HG02852 (cell line): Measurements from ENCODE around the gene AHNAK2.

Source experiments
- ATAC-seq: cut with Tn5 transposase; IDR thresholded peaks from one replicate; pipeline ENCODE4 v1.9.1; 2021; ENCODE audit warnings: mild to moderate bottlenecking, moderate library complexity; ENCODE audit not compliant: unreplicated experiment

Gene AHNAK2

DNA sequence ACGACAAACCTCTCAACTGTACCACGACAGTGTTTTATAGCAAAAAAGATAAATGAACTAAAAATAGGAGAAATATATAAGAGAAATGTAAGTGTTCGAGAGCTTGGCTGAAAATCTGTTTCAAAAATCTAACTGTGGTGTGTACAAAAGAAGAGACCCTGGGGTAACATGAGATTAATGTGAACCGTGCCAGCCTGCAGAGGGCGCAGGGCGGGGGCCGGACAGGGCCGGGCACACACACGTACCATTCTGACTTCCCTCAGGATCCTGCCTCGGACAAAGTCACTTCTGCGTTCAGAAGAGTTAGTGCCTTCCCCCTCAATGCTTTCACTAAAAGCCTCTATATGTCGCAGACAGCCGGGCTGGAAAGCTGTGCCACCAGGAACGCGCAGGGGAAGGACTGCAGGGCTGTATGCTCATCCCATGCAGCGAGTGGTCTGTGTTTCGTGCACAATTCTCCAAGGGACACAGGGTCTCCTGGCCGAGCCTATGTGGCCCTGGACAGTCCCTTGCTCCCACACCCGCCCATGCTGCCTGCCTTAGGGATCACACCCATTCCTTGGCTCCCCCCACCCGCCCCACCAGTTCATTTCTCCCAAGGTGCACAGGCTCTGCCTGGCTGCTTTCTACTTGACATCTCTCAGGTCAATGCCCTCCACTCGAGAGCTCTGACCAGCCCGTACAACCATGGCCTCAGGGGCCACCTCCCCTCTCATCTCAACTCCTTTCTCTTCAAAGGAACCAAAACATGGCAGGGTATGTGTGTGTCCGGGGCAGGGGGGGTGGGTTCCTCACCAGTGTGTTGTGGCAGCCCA lies 34.2 kb upstream of the AHNAK2 start:
- no peak for ATAC-seq

DNA sequence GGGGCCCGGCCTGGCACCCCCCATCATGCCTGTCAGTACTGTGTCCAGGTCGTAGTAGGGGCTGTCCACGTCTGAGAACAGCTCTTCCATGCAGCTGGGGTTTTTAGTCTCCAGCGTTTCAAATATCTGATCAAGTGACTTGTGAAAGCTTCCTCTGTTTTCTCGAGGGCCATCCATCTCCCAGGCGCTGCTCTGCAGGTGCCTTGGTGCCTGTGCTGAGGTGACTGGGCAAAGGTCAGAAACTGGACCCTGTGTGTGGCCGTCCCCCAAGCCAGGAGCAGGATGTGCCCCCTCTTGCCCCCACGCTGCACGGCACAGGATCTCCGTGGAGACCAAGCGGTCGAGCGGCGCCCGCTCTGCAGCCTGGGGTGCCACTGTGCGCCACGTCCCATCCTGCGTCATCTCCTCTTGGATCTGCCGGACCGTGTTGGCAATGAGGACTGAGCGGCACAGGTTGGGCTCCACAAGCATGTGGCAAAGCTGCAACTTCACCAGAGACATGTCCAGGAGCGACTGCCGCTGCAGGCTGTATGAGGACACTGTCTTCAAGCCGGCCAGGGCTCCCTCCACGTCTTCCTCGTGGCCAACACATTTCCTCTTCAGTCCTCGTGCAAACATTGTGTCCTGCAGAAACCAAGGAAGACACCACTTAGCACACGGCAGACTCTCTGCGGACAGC lies 33.3 kb upstream of the AHNAK2 start:
- no peak for ATAC-seq

DNA sequence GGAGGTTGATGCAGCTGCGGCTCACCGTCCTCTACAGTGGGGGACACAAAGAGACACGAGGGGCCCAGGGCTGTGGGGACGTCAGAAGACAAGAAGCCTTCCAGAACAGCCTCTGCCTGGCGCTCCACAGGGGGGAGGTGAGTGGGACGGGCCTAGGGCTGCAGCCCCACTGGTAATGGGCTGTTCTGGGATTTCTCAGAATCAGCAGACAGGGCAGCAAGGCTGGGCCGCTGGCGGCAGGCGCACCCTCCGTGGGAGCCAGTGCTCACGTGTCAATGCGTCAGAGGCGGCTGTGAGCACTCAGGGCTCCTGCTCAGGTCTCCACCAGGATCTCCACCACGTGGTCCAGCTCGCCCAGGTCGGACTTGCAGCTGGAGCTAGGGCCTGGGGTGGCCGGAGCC lies 32.7 kb upstream of the AHNAK2 start:
- no peak for ATAC-seq

DNA sequence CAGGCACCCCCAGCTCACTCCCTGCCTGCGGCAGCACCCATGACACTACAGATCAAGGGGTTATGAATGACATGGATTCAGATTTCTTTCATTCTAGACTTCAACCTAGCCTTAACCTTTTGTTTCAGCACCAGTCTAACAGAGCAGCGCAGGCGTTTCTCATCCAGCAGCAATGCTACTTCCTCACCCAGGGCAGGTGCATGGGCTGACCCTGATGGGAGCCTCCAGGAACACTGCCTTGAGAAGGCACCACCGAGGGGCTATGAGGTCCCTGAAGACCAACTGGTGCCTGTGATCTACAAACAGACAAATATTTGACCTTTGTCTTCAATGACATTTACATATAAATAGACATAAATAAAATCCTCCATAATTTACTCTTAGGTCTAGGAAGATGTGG lies 31.9 kb upstream of the AHNAK2 start:
- ATAC-seq, result no peak

DNA sequence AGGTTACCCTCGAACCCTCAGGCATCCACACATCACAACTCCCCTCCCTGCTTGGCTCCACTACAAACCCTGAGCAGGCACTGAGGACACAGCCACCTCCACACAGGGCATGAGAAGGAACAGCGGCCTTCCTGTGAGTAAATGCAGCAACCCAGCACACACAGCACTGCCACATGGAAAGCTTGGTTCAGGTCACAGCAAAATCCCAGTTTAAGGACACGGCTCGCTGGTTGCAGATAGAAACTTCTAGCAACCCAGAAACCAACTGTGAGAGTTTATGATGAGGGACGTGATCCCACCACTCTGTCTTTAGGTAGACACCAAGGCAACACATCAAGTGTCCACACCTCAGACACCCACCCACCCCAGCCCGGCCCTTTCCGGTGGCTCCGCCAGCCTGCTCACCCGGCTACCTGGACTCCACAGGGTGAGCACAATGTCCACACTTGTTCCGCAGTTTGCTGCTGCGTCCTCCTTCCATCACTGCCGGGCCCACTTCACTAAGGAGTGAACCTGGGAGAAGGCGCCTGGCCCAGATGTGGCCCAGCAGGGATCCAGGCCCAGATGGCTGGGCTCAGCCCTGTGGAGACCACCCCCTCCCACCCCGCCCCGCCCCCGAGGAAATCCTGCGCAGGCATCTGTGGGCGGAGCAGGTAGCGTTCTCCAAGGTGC lies 29.6 kb upstream of the AHNAK2 start:
- no peak for ATAC-seq

DNA sequence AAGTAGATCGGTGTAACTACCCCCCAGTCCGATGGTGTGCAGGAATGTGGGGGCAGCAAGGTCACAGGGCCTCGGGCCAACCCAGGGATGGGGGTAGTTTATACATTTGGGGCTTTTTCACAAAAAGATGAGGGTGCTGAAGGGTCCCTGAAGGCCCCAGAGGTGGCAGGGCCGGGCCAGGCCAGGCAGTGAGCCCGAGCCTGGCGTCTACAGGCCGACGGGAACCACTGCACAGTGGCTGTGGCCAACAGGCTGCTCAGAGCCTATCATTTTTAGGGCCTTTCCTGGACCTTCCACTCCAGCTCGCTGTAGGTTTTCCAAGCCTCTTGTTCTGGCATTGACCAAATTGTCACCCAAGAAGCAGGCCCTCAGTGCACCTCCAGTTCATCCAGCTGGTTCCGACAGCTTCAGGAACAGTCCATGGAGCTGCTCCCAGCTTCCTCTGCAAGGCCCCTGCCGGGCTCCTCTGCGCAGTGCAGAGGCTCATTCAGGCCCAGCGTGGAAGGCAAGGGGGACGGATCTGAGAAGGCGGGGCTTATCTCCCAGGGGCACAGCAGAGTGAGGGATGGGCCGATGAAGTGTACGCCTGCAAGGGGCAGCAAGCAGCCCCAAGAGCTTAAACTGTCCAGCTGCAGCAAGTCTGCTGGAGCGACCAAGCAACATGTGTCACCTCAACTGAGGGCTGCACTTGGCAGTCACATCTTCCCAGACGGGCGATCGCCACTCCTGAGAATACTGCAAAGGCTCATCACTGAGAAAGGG lies 28.8 kb upstream of the AHNAK2 start:
- no peak for ATAC-seq

DNA sequence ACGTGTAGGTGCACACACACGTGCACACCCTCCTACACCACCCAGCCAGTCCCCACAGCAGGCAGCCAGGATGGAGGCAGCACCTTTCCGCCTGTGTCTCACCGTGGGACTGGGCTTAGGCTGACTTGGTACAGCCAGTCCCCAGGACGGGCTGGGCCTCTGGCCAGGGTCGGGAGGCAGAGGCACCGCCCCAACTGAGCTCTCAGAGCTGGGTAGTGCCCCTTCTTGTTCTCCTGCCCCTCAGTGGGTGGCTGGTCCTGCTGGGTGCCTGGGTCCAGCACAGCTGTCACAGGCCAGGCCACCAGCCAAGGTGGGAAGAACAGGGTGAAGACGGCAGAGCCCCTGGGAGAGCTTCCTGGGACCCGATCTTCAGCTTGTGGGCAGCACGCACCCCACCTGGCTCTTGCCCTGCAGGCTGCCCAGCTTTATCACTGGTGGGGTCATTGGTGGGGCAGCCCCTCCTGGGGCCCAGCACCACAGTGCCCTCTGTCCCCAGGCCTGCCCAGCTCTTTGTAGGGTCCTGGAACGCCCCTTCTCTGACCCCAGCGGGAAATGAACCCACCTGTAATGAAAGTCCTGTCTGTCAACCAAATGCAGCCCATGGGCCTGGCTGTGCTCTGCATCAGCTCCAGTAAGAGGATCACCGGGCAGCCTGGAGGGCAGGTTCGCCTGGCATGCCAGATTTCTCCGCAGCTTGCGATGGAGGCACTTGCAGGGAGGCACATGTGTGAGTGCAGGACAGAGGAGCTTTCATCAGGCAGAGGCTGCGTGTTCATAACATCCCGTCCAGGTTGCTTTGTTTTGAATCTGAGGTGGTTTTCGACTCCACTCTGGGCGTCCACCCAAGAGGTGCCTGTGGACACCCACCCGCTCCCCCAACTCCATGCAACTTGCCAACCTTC lies 28.0 kb upstream of the AHNAK2 start:
- ATAC-seq, result no peak

DNA sequence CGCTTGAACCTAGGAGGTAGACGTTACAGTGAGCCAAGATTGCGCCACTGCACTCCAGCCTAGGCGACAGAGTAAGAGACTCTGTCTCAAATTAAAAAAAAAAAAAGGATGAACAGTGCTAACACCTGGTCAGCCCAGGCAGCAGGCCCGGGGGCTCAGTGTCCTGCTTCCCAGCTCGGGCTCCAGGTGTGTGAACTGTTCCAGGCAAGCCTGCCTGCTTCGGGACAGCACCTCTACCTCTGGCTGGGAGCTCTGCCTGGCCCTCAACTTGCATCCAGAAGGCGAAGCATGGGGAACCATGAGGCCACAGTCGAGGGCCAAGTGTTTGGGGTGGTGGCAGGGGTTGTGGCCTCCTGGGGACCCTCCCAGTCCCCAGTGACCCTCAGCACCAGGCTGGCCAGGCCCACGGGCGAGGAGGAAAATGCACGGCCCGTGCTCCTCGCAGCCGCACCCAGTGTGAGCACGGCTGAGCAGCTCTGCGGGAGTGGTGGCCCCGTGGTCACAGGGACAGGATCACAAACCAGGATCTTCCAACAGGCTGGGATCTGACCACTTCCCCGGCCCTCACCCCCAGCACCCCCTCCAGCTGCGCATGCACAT lies 27.3 kb upstream of the AHNAK2 start:
- ATAC-seq, result no peak

DNA sequence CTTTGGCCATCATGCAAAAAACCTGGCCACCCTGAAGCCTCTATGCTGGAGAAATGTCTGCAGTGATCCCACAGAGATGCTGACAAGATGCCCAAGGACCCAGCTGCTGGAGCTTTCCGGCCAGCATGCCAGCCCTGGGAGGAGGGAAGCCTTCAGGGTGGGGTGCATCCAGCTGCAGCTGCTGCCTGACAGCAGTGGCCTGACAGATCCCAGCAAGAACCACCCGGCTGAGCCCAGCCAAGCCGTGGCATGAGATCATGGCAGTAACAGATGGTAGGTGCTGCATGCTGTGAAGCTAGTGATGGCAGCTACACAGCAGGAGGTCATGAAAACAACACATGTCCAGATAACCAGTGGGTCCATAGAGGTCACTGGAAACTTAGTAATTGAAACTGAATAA lies 21.2 kb upstream of the AHNAK2 start:
- ATAC-seq, result no peak

DNA sequence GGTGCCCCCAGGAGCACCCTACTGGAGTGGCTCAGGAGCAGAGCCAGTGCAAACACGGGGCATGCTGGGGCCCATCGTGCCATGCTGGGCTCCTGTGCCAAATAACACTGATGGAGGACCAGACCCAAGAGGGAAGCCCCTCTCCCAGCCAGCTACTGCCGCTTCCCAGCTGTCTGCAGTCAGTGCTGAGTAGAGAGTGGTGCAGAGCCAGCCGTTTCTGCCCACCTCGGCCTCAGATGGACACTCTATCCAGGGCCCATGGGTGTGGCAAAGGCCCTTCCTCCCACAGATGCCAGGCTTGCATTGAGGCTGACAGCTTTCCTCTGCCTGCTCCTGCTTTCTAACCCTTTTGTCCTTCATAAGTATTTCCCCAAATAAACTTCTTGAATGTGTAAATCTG lies 20.6 kb upstream of the AHNAK2 start:
- no peak for ATAC-seq

DNA sequence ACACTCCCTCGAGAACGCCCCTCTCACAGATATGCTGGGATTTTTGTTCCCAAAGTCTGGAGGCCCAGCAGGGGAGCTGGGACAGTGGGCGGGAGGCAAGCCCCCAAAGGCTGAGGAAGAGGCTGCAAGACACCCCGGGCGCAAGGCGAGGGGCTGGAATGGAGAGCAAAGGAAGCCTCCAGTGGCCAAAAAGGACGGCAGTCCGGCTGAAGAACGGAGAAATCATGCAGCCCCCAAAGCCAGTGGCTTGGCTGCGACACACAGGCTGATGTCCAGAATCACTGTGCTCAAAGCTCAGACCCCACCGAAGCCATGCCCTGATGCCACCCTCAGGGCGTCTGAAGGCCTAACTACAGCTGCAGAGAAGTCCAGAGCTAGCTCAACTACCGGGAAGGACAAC lies 18.3 kb upstream of the AHNAK2 start:
- ATAC-seq, result no peak

DNA sequence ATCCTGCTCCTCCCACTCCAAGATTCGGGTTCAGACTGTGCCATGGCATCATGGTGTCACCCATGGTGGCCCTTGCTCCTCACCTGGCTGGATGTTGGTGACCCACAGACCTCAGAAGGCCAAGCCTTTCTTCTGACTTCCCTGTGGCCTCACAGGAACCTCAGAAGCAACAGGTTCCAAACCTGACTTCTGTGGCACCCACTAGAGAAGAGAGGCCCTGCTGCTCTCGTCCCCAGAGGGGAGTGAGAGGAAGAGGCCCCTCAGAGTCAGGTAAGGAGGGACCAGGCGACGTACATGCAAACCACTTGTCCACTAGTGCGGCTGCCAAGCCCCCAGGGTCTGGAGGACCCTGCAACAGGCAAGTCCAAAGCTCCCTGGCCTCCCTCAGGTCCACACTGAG lies 17.9 kb upstream of the AHNAK2 start:
- ATAC-seq, result no peak

DNA sequence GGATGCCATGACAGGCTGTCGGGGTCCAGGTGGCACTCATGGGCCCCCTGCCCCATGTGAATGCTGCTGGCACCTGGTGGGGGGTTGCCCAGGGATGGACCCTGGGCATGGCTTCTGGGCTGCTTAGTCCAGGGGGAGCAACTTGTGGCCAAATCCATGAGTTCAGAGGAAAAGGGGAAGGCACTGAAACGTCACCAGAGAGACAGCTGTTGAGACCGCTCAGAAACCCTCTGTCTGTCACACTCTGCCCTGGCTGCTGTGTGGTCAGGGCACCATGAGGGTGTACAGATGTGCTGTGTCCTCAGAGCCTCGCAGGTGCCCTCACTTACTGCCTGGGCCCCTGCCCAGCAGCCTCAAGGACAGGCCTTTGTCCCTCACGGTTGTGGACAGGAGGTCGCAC lies 16.8 kb upstream of the AHNAK2 start:
- ATAC-seq, result no peak

DNA sequence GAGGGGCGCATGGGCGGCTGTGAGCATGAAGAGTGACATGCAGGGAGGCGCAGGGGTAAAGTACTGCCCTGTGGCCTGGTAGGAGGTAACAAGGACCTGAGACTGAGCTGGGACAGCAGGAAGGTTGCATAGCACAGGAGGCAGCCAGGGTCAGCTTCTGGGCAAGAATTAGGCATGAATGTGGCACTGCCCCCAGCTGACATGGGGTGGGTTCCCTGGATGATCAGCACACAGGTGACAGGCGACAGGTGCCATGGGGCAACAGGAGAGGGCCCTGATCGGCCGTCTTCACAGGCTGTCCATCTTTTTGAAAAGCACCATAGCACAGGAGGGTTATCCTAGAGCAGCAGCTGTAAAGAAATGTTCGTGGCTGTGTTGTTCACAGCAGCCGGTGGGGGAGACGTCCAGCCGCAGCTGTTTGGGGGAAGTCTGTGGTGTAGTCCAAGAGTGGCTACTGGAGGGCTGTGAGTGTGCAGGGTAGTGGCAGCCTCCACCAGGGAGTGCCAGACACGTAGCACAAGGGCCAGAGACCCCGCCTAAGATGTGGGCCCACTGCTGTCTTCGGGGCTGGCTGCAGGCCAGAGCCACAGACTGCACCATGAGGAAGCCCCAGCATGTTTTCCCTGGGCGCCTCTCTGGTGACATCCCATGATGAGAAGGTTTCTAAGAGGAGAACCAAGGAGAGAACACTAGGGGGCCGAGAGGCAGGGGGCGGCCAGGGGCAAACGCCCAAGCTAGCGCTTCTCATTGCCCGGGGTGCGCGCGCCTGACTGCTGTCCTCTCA lies 15.8 kb upstream of the AHNAK2 start:
- no peak for ATAC-seq

DNA sequence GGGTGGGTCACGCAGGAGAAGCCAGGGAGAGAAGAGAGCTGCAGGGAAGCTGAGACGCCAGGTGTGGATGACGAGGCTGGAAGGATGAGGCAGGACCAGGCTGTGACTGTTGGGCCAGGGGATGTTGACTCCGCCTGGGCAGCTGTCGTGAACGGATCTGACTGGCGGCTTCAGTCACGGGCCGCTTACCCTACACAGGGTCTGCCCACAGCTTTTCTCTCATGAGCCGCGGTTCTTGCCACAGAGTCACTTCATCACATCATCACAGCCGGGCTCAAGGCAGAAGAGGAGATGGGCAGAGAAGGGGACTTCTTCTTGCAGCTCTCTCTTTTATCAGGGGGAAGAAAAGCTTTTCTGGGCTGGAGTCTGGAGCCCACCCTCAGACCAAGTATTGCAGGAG lies 15.1 kb upstream of the AHNAK2 start:
- no peak for ATAC-seq

DNA sequence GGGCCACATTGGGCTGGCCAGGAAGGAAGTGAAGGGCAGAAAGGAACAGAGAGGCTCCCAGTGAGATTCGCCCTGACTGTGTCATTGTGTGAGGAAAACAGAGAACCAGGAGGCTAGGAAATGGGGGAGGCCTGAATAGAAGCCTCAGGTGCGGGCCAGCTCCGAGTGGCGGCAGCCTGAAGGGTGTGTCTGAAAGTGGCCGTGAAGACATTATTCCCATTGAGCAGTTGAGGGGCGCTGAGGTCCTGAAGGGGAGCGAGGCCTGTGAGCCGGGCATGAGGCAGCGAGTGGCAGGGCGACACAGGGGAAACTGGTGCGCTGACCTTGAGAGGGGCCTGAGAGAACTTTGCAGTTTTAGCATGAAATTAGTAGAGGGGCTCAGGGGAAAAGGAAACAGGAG lies 14.3 kb upstream of the AHNAK2 start:
- ATAC-seq, result no peak

DNA sequence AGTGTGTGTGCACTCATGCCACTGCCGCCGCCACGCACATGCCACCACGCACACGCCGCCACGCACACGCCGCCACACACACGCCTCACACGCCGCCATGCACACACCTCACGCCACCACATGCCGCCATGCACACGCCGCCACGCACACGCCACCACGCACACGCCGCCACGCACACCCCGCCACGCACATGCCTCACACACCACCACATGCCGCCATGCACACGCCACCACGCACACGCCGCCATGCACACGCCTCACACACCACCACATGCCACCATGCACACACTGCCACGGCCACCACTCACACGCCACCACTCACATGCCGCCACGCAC lies 13.7 kb upstream of the AHNAK2 start:
- no peak for ATAC-seq

DNA sequence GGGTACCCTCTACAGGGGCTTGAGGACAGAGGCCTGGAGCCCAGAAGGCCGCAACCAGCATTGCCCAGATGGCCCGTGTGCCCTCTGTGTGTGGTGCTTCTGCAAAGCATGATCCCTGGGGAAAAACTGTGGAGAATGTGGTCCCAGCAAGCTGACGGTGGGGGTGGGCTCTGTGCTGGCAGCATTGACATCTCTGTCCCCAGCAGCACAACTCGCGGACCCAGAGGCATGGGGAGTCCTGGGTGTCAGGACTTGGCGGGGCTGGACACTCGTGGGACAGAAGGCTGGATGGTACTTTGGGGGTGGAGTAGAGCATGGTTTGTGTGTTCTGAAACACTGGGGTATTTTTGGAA lies 11.8 kb upstream of the AHNAK2 start:
- ATAC-seq, result no peak

DNA sequence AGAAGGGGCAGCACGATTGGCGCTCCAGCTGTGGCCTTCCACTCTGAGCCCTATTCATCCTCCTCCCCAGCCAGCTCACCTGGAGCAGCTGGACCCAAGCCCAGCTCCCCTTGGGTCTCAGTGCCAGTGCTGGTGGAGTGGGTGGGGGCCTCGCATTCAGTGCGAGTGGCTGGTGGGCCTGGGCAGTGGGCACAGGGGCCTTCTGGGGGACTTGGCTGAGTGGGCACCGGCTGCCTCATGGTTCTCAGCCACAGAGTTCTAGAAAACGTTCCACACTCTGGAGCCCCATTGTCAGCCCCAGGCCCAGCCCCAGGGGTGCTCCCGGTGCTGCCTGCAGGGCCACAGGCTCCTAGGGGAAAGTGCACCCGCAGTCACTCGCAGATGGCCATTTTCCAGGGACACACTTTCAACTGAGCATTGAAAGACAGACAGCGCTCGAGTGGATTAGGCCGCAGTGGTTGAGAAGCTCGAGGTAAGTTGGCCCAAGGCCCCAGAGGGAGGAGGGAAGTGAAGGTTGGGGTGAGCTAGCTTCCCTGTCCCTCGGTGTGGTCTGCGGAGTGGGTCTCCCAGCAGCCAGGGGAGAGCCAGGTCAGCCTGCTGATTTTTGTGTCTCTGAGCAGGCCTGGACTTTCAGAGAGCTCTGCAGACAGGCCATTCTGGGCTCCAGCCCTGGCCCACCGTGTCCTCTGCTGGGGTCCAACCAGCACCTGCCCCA lies 11.2 kb upstream of the AHNAK2 start:
- no peak for ATAC-seq
